GM23248 (cell line): ENCODE measurements around the gene SNF8. TPM values are rescaled to one million over a fixed set of nuclear protein-coding genes. Genes with fewer than 3 reads are reported as not detected.

Source experiments
- DNase-seq: peaks from one replicate; pipeline ENCODE4 v3.0.0-alpha.2; 2015
- H2AFZ ChIP-seq: fragments of 200-600 bp; sonication (generic); 2 replicates; pipeline ENCODE4 v1.6.1; 2016; ENCODE audit warnings: antibody characterized with exemption
- H3F3A ChIP-seq: fragments of 200-600 bp; sonication (generic); 2 replicates; pipeline ENCODE4 v1.6.1; 2016; ENCODE audit warnings: mild to moderate bottlenecking, antibody characterized with exemption, mixed run types; ENCODE audit not compliant: insufficient read depth
- H3K27ac ChIP-seq: fragments of 200-600 bp; sonication (generic); 2 replicates; pipeline ENCODE4 v1.5.1; 2016; ENCODE audit warnings: mild to moderate bottlenecking
- H3K27me3 ChIP-seq: fragments of 200-600 bp; sonication (generic); replicated peaks from 2 replicates; pipeline ENCODE4 v1.6.1; 2016; ENCODE audit warnings: mild to moderate bottlenecking; ENCODE audit not compliant: insufficient read depth
- H3K36me3 ChIP-seq: fragments of 200-600 bp; sonication (generic); 2 replicates; pipeline ENCODE4 v1.6.1; 2016; ENCODE audit warnings: low read depth, mild to moderate bottlenecking
- H3K4me1 ChIP-seq: fragments of 200-600 bp; sonication (generic); 2 replicates; pipeline ENCODE4 v1.6.1; 2016; ENCODE audit warnings: mild to moderate bottlenecking; ENCODE audit not compliant: insufficient read depth
- H3K4me2 ChIP-seq: fragments of 200-600 bp; sonication (generic); one replicate; pipeline ENCODE4 v1.6.1; 2016; ENCODE audit warnings: mild to moderate bottlenecking; ENCODE audit not compliant: unreplicated experiment
- H3K4me3 ChIP-seq: fragments of 200-600 bp; sonication (generic); 2 replicates; pipeline ENCODE4 v1.5.1; 2016; ENCODE audit warnings: mild to moderate bottlenecking
- H3K79me2 ChIP-seq: fragments of 200-600 bp; sonication (generic); 2 replicates; pipeline ENCODE4 v1.6.1; 2016; ENCODE audit warnings: mild to moderate bottlenecking; ENCODE audit not compliant: insufficient read depth
- H3K9ac ChIP-seq: fragments of 200-600 bp; sonication (generic); 2 replicates; pipeline ENCODE4 v1.6.1; 2016; ENCODE audit warnings: mild to moderate bottlenecking
- H3K9me2 ChIP-seq: fragments of 200-600 bp; sonication (generic); 2 replicates; pipeline ENCODE4 v1.6.1; 2016; ENCODE audit warnings: mixed run types, mild to moderate bottlenecking, moderate library complexity; ENCODE audit not compliant: insufficient read depth
- H3K9me3 ChIP-seq: fragments of 200-600 bp; sonication (generic); one replicate; pipeline ENCODE4 v1.6.1; 2017; ENCODE audit warnings: low read depth
- H4K20me1 ChIP-seq: fragments of 200-600 bp; sonication (generic); 2 replicates; pipeline ENCODE4 v1.6.0; 2016; ENCODE audit not compliant: insufficient read depth
- EZH2 ChIP-seq: fragments of 200-600 bp; sonication (generic); IDR thresholded peaks from 2 replicates; pipeline ENCODE4 v1.6.1; 2018; ENCODE audit warnings: antibody characterized with exemption, mild to moderate bottlenecking; ENCODE audit not compliant: insufficient read depth, poor library complexity, severe bottlenecking
- EZH2phosphoT487 ChIP-seq: fragments of 200-600 bp; sonication (generic); IDR thresholded peaks from 2 replicates; pipeline ENCODE4 v1.6.1; 2018; ENCODE audit warnings: antibody characterized with exemption, moderate library complexity, mild to moderate bottlenecking, low read depth; ENCODE audit not compliant: insufficient read depth
- WGBS, 2 experiments: methylation state at CpG; one replicate each; pipeline ENCODE4 v1.1.6; 2015 to 2017; ENCODE audit warnings: low lambda C conversion rate in 2 of 2, low coverage in 1 of 2; ENCODE audit errors: missing lambda C conversion rate in 2 of 2; 5-methylcytosine and 5-hydroxymethylcytosine counted together
- in situ Hi-C: fragments of 300-500 bp; cut with MboI; formaldehyde crosslinking; loops from 2 replicates; pipeline ENCODE4 v1.15.0; 2020
- polyA plus RNA-seq: library from polyadenylated mRNA; unstranded; fragments of >200 nt; fragmentation: Nextera tagmentation; extraction: Ambion mirVana; gene quantifications from 2 replicates; pipeline ENCODE4 v1.2.1, GENCODE V29; 2016
- total RNA-seq: library from RNA; depleted of rRNA; stranded (reverse); fragments of >200 nt; shearing (Covaris generic); gene quantifications from 2 replicates; pipeline ENCODE4 v1.2.3, GENCODE V29; 2014

Gene SNF8
- total and polyA plus RNA-seq, 2 experiments from 2014 or later: 94.9 to 176 TPM

DNA sequence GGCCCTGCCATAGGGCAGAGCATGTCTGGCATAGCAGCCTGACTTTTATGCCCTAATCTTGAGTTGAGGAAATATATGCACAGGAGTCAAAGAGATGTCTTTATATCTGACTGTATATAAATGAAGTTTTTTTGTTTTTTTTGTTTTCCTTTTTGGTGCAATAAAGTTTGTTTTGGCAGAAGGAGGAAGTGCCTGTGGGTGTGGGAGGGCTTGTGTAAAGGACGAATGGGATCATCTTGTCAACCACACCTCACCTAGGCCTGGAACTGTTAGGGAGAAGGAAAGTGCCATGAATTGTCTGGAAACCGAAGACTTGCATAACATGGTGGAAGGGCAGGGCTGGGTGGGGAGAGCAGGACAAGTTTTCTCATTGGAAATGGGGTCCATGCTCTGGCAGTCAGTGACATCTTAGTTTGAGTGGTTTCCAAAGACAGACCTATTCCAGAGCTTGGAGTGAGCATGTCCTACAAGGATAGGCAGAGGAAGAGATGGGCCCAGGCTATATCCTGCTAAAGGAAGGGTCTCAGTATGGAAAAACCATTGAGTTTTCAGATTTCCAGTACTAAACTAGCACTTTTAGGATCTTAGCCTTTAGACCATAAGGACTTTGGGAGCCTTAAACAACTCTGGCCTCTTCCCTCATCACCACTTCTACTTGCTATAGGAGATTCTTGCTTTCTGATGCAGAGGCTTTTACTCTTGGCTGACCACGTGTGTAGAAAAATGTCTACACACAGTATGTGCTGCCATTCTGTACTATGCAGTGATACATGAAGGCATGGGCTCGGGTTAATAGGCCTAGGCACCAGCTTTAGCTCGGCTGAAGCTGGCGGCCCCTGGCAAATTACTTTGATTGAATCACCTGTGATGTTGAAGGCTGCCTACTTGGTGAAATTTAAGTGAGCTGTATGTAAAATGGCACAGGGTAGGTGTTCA, 15.5 kb downstream of the SNF8 start:
- 70 to 75% methylated on average over 6 of the region's 6 CpGs for WGBS, 2 experiments
- Histone ChIP-seq H2AFZ (no peak overlapping the region), H3K27ac (peak overlapping the region; percentile 17), H3F3A (peaks cover 68% of the 10 kb centered on the region), H3K36me3 (peaks cover 83% of the 10 kb centered on the region), H3K4me2 (no peak overlapping the region), H3K79me2 (peaks cover 42% of the 10 kb centered on the region), H3K4me1 (no peaks in the 10 kb centered on the region), H4K20me1 (no peaks in the 10 kb centered on the region), H3K9me2 (no peaks in the 10 kb centered on the region), H3K9me3 (no peaks in the 10 kb centered on the region), H3K27me3 (no peaks in the 10 kb centered on the region), H3K9ac (0 out of 2 replicates have a peak overlapping the region, but pooled peaks have one; percentile 15), H3K4me3 (no peak overlapping the region)
- DNase-seq: no peak
- in situ Hi-C loops: no loop called here
- TF ChIP-seq EZH2: no peak
- no peak for TF ChIP-seq EZH2phosphoT487

DNA sequence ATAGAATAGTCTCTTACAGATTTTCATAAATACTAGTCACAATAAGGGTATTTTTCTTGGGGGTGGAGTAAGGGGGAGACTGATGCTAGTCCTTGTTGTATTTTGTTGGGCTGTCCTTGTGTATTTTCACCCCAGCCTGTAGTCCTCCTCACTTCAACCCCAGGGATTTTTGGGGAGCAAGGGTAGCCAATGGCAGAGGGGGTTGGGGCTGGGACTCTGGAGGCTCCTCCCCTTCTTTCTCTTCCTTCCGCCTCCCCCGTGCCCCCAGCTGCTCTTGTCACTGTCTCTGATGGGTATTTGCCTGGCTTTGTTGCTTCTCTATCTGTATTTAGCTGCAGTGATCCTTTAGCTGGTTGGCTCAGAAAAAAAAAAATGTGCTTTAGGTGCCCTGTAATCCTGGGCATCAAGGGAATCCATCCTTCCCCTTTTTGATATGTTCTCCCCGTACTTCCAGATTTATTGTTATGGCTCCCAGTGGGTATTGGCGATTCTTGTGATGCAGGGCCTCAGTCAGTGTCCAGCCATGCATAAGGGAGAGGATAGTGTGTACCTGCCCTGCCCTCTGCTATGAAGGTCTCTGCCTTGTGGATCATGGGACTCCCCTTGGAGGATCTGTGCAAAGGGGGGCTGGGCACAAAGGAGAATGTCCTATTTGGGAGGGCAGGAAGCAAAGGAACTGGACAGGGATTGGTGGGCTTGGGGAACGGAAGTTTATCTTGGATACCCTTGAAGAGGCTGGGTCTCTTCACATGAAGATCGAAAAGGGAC, 16.5 kb downstream of the SNF8 start:
- H3K9me2 ChIP-seq: no peaks in the 10 kb centered on the region
- H2AFZ ChIP-seq: no peak overlapping the region
- H3K27ac ChIP-seq: peak overlapping the region; percentile 17; the same call in 1 of the 2 replicates
- H3K79me2 ChIP-seq: peaks cover 51% of the 10 kb centered on the region
- H3F3A ChIP-seq: peaks cover 67% of the 10 kb centered on the region
- no peaks in the 10 kb centered on the region for H3K9me3 ChIP-seq
- in situ Hi-C loops: no loop called here
- peaks cover 90% of the 10 kb centered on the region for H3K36me3 ChIP-seq
- 62 to 67% methylated on average over 6 of the region's 6 CpGs for WGBS, 2 experiments
- H3K4me1 ChIP-seq: no peaks in the 10 kb centered on the region
- TF ChIP-seq EZH2phosphoT487 (no peak), EZH2 (no peak)
- H3K27me3 ChIP-seq: no peaks in the 10 kb centered on the region
- no peak for DNase-seq
- H3K4me3 ChIP-seq: no peak overlapping the region
- H3K4me2 ChIP-seq: no peak overlapping the region
- H3K9ac ChIP-seq: 0 out of 2 replicates have a peak overlapping the region, but pooled peaks have one; percentile 15
- H4K20me1 ChIP-seq: no peaks in the 10 kb centered on the region

- Histone ChIP-seq H4K20me1 (no peaks in the 10 kb centered on the region), H3K9ac (no peak overlapping the region; the same call in 1 of the 2 replicates), H3F3A (peaks cover 57% of the 10 kb centered on the region), H3K9me2 (no peaks in the 10 kb centered on the region), H3K4me2 (no peak overlapping the region), H2AFZ (no peak overlapping the region), H3K4me3 (no peak overlapping the region), H3K27me3 (no peaks in the 10 kb centered on the region), H3K27ac (no peak overlapping the region), H3K9me3 (no peaks in the 10 kb centered on the region), H3K36me3 (peaks cover 93% of the 10 kb centered on the region), H3K79me2 (peaks cover 72% of the 10 kb centered on the region), H3K4me1 (no peaks in the 10 kb centered on the region)
- TF ChIP-seq EZH2phosphoT487 (no peak), EZH2 (no peak)
- DNase-seq: no peak
- in situ Hi-C loops: no loop called here
- 20 to 22% methylated on average over 3 of the region's 3 CpGs for WGBS, 2 experiments
Measured at GRCh38 chr17:48925991-48926342, 18.7 kb downstream of the SNF8 start.

DNA sequence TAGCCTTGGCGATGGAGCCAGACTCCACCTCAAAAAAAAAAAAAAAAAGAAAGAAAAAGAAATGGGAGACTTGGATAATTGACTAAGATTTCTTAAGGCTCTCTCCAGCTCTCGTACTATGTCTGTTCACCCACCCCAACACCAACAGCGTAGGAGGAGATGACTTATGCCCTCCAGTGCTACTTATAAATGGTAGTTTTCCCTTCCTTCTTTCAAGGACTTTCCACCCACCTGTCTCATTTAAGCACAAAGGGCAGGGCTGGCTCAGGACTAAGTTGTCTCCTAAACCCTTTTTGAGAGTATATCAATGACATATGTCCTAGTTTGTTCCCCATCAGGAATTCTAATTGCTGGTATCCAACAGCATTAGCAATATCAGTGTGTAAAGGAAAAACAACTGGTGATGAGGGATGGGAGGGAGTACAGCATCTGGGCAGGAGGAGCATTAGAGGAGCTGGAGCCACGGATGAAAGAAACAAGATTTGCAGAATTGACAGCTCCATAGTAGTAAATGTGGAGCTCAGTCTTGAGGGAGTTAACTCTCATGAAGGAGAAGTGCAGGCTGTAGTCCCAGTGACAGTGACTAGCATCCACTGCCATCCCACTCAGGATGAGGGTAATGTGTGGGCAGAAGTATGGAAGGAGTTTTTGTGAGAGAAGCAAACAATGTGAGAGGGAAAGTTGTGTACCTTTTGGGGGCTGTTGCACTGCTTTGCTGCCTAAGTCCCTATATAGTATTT, 19.2 kb downstream of the SNF8 start:
- H3K4me3 ChIP-seq: no peak overlapping the region
- 0 out of 2 replicates have a peak overlapping the region, but pooled peaks have one; percentile 10 for H3K27ac ChIP-seq
- peaks cover 51% of the 10 kb centered on the region for H3F3A ChIP-seq
- no peak overlapping the region for H2AFZ ChIP-seq
- peaks cover 93% of the 10 kb centered on the region for H3K36me3 ChIP-seq
- TF ChIP-seq EZH2phosphoT487 (no peak), EZH2 (no peak)
- H3K27me3 ChIP-seq: no peaks in the 10 kb centered on the region
- H3K79me2 ChIP-seq: peaks cover 78% of the 10 kb centered on the region
- no peak for DNase-seq
- in situ Hi-C loops: no loop called here
- H3K9ac ChIP-seq: no peak overlapping the region; the same call in none of the 2 replicates
- H3K9me3 ChIP-seq: no peaks in the 10 kb centered on the region
- no peak overlapping the region for H3K4me2 ChIP-seq
- no peaks in the 10 kb centered on the region for H4K20me1 ChIP-seq
- 61% methylated on average over 4 of the region's 4 CpGs for WGBS, 2 experiments
- no peaks in the 10 kb centered on the region for H3K4me1 ChIP-seq
- H3K9me2 ChIP-seq: no peaks in the 10 kb centered on the region
